BJ (cell line): ENCODE measurements around the gene ACOX3. TPM values are rescaled to one million over a fixed set of nuclear protein-coding genes. Genes with fewer than 3 reads are reported as not detected.

Experiments used
- CTCF ChIA-PET: fragments of 350-600 bp; formaldehyde crosslinking; extraction: SDS; loops from one replicate; lab custom pipeline; 2021; ENCODE audit warnings: antibody characterized with exemption, inconsistent platforms; lab: Yijun Ruan, JAX
- POLR2A ChIA-PET: fragments of 300-600 bp; sonication (Branson Sonifier 250); formaldehyde crosslinking; extraction: SDS; loops from one replicate; lab custom pipeline; 2021; ENCODE audit warnings: antibody characterized with exemption; lab: Charles Lee
- DNase-seq: peaks from one replicate; pipeline ENCODE4 v3.0.0-alpha.2; 2011; ENCODE audit warnings: low read depth
- H3K27me3 ChIP-seq: 2 replicates; pipeline ENCODE4 v1.6.0; 2011; ENCODE audit warnings: low read length; ENCODE audit not compliant: control insufficient read depth, insufficient read depth
- H3K36me3 ChIP-seq: 2 replicates; pipeline ENCODE4 v1.5.1; 2011; ENCODE audit warnings: low read length; ENCODE audit not compliant: control insufficient read depth, insufficient read depth
- H3K4me3 ChIP-seq: 2 replicates; pipeline ENCODE4 v1.5.1; 2011; ENCODE audit warnings: low read depth, mild to moderate bottlenecking, control low read depth, low read length
- CTCF ChIP-seq: IDR thresholded peaks from 2 replicates; pipeline ENCODE4 v1.5.1; 2011; ENCODE audit warnings: low read depth, mild to moderate bottlenecking, control low read depth, inconsistent platforms, low read length, moderate library complexity; ENCODE audit not compliant: insufficient read depth
- polyA plus RNA-seq: library from polyadenylated mRNA; depleted of rRNA; stranded (reverse); fragments of >200 nt; gene quantifications from 2 replicates; pipeline ENCODE4 v1.2.3, GENCODE V29; 2011

ACOX3 gene
- polyA plus RNA-seq, 1 experiment: 10.2 TPM

GRCh38 chr4:8364141-8364540 is 76.4 kb downstream of the ACOX3 start:
- no peak overlapping the region for H3K4me3 ChIP-seq
- TF ChIP-seq CTCF: no peak
- CTCF ChIA-PET: no interaction called here
- DNase-seq: no peak
- POLR2A ChIA-PET: no interaction called here
- H3K36me3 ChIP-seq: peaks cover 1% of the 10 kb centered on the region; the same call in 1 of the 2 replicates
- H3K27me3 ChIP-seq: peaks cover 3% of the 10 kb centered on the region; the same call in 1 of the 2 replicates

GRCh38 chr4:8362483-8362882 is 78.0 kb downstream of the ACOX3 start:
- no peak for DNase-seq
- no peak overlapping the region for H3K4me3 ChIP-seq
- POLR2A ChIA-PET: no interaction called here
- H3K27me3 ChIP-seq: peaks cover 4% of the 10 kb centered on the region
- TF ChIP-seq CTCF: no peak
- H3K36me3 ChIP-seq: peaks cover 1% of the 10 kb centered on the region; the same call in 1 of the 2 replicates
- CTCF ChIA-PET: no interaction called here

- TF ChIP-seq CTCF: no peak
- no peaks in the 10 kb centered on the region for H3K36me3 ChIP-seq
- ChIA-PET POLR2A (no interaction called here), CTCF (interaction anchor here (1.3 kb wide), 1 partner anchor 9 kb away, joined by 4 read pairs; no protein-coding TSS in a partner anchor)
- no peak overlapping the region for H3K4me3 ChIP-seq
- peaks cover 11% of the 10 kb centered on the region for H3K27me3 ChIP-seq
- DNase-seq: no peak
Observed at GRCh38 chr4:8359193-8359592, 81.3 kb downstream of the ACOX3 start.

- H3K36me3 ChIP-seq: no peaks in the 10 kb centered on the region
- ChIA-PET POLR2A (no interaction called here), CTCF (no interaction called here)
- H3K4me3 ChIP-seq: no peak overlapping the region
- peaks cover 22% of the 10 kb centered on the region for H3K27me3 ChIP-seq
- DNase-seq: no peak
- no peak for TF ChIP-seq CTCF
Observed at GRCh38 chr4:8356856-8357255, 83.7 kb downstream of the ACOX3 start.

- Histone ChIP-seq H3K27me3 (peaks cover 22% of the 10 kb centered on the region), H3K4me3 (no peak overlapping the region), H3K36me3 (no peaks in the 10 kb centered on the region)
- POLR2A ChIA-PET: no interaction called here
- CTCF ChIA-PET: no interaction called here
- no peak for DNase-seq
- no peak for TF ChIP-seq CTCF
Observed at GRCh38 chr4:8355864-8356565, 84.5 kb downstream of the ACOX3 start.
